ENCODE results near the gene USP22.
"Not testable (repeated sequence)": the region's sequence is repeated elsewhere in the genome, so short reads cannot be mapped to it uniquely, and the experiment has no call there.

The USP22 gene

GRCh38 chr17:20979792-20980083 lies 63.1 kb downstream of the USP22 start:
- no peak overlapping the region for H3K27ac ChIP-seq
- TF ChIP-seq CTCF (conservative IDR thresholded peaks at IDR 0.05) (no peak), ZFX (IDR thresholded peaks at IDR 0.05) (no peak)

- H3K27ac ChIP-seq = not testable (repeated sequence)
These were observed 63.6 kb downstream of the USP22 start for GRCh38 chr17:20979007-20979791.

- H3K27ac ChIP-seq = peak overlapping the region; percentile 12; the same call in 1 of the 2 replicates
These were observed 65.1 kb downstream of the USP22 start for GRCh38 chr17:20977609-20978253.

- TF ChIP-seq CTCF (conservative IDR thresholded peaks at IDR 0.05) = no peak
- no peak for TF ChIP-seq ZFX (IDR thresholded peaks at IDR 0.05)
- no peak overlapping the region for H3K27ac ChIP-seq
These were observed 67.2 kb downstream of the USP22 start for GRCh38 chr17:20975566-20975965.

GRCh38 chr17:20970329-20970728 lies 72.5 kb downstream of the USP22 start:
- TF ChIP-seq ZFX (IDR thresholded peaks at IDR 0.05) (no peak), CTCF (conservative IDR thresholded peaks at IDR 0.05) (no peak)
- no peak overlapping the region for H3K27ac ChIP-seq

- no peak overlapping the region for H3K27ac ChIP-seq
- no peak for TF ChIP-seq CTCF (conservative IDR thresholded peaks at IDR 0.05)
- TF ChIP-seq ZFX (IDR thresholded peaks at IDR 0.05) = no peak
These were observed 73.7 kb downstream of the USP22 start for GRCh38 chr17:20968913-20969616.

GRCh38 chr17:20967776-20968175 lies 75.0 kb downstream of the USP22 start:
- TF ChIP-seq CTCF (conservative IDR thresholded peaks at IDR 0.05) (no peak), ZFX (IDR thresholded peaks at IDR 0.05) (no peak)
- H3K27ac ChIP-seq = no peak overlapping the region

GRCh38 chr17:20966870-20967269 lies 75.9 kb downstream of the USP22 start:
- no peak overlapping the region; the same call in none of the 2 replicates for H3K27ac ChIP-seq
- TF ChIP-seq CTCF (conservative IDR thresholded peaks at IDR 0.05) = no peak

Measured in C4-2B (cell line).